GM23338 (cell line): ENCODE measurements around the gene EPHA10. TPM values are rescaled to one million over a fixed set of nuclear protein-coding genes. Genes with fewer than 3 reads are reported as not detected.

Source experiments
- ATAC-seq: fragments of 200-7000 bp; cut with Tn5 transposase; 3 replicates; pipeline ENCODE4 v1.9.1; 2020
- DNase-seq: peaks from one replicate; pipeline ENCODE4 v3.0.0-alpha.2; 2015; ENCODE audit warnings: low spot score
- H2AFZ ChIP-seq: fragments of 200-600 bp; sonication (generic); 2 replicates; pipeline ENCODE4 v1.8.0; 2016; ENCODE audit warnings: antibody characterized with exemption, mild to moderate bottlenecking, moderate library complexity
- H3F3A ChIP-seq: fragments of 200-600 bp; sonication (generic); replicated peaks from 2 replicates; pipeline ENCODE4 v1.8.0; 2017; ENCODE audit warnings: antibody characterized with exemption, mixed run types, low read depth
- H3K27ac ChIP-seq: fragments of 200-600 bp; sonication (generic); 2 replicates; pipeline ENCODE4 v1.6.1; 2016; ENCODE audit warnings: low read depth
- H3K27me3 ChIP-seq: fragments of 200-600 bp; sonication (generic); 2 replicates; pipeline ENCODE4 v1.8.0; 2016; ENCODE audit warnings: mild to moderate bottlenecking, mixed run types, moderate library complexity; ENCODE audit not compliant: insufficient read depth
- H3K36me3 ChIP-seq: fragments of 200-600 bp; sonication (generic); 2 replicates; pipeline ENCODE4 v1.8.0; 2016; ENCODE audit warnings: mild to moderate bottlenecking; ENCODE audit not compliant: insufficient read depth
- H3K4me1 ChIP-seq: fragments of 200-600 bp; sonication (generic); 2 replicates; pipeline ENCODE4 v1.8.0; 2016; ENCODE audit warnings: mild to moderate bottlenecking, moderate library complexity; ENCODE audit not compliant: insufficient read depth
- H3K4me2 ChIP-seq: fragments of 200-600 bp; sonication (generic); 2 replicates; pipeline ENCODE4 v1.7.1; 2017; ENCODE audit warnings: mixed run types
- H3K4me3 ChIP-seq: fragments of 200-600 bp; sonication (generic); 2 replicates; pipeline ENCODE4 v1.6.1; 2016; ENCODE audit warnings: mixed run types
- H3K79me2 ChIP-seq: fragments of 200-600 bp; sonication (generic); replicated peaks from 2 replicates; pipeline ENCODE4 v1.8.0; 2017; ENCODE audit warnings: mild to moderate bottlenecking; ENCODE audit not compliant: insufficient read depth
- H3K9me2 ChIP-seq: fragments of 200-600 bp; sonication (generic); 2 replicates; pipeline ENCODE4 v1.8.0; 2017; ENCODE audit not compliant: insufficient read depth
- H4K20me1 ChIP-seq: fragments of 200-600 bp; sonication (generic); replicated peaks from 2 replicates; pipeline ENCODE4 v1.8.0; 2017; ENCODE audit warnings: mild to moderate bottlenecking; ENCODE audit not compliant: insufficient read depth
- H3K27ac Mint-ChIP-seq: 2 replicates; pipeline ENCODE4 v1.8.0; 2020; ENCODE audit warnings: inconsistent platforms, mild to moderate bottlenecking, moderate library complexity, mixed read lengths
- H3K27me3 Mint-ChIP-seq: 3 replicates; pipeline ENCODE4 v1.8.0; 2022; ENCODE audit warnings: low read depth, mild to moderate bottlenecking, moderate library complexity, mixed read lengths, inconsistent platforms; ENCODE audit not compliant: insufficient read depth, poor library complexity
- H3K36me3 Mint-ChIP-seq: 3 replicates; pipeline ENCODE4 v1.8.0; 2021; ENCODE audit warnings: low read depth, mild to moderate bottlenecking, inconsistent platforms, moderate library complexity, mixed read lengths
- H3K4me1 Mint-ChIP-seq: 3 replicates; pipeline ENCODE4 v1.8.0; 2020; ENCODE audit warnings: mild to moderate bottlenecking, inconsistent platforms, mixed read lengths
- H3K4me3 Mint-ChIP-seq: 3 replicates; pipeline ENCODE4 v1.8.0; 2021; ENCODE audit warnings: moderate library complexity, mild to moderate bottlenecking, inconsistent platforms, mixed read lengths
- H3K9me3 Mint-ChIP-seq: 3 replicates; pipeline ENCODE4 v1.8.0; 2020; ENCODE audit warnings: moderate library complexity, mild to moderate bottlenecking, inconsistent platforms, mixed read lengths
- CREB1 ChIP-seq: fragments of 250-450 bp; sonication (Bioruptor Pico); IDR thresholded peaks from 2 replicates; pipeline ENCODE4 v1.5.0; 2020; ENCODE audit warnings: low read depth, mild to moderate bottlenecking, moderate library complexity
- JUNB ChIP-seq: IDR thresholded peaks from one replicate; pipeline ENCODE4 v1.6.1; 2016; ENCODE audit warnings: antibody characterized with exemption; ENCODE audit not compliant: unreplicated experiment
- NANOG ChIP-seq: IDR thresholded peaks from 2 replicates; pipeline ENCODE4 v1.6.1; 2016; ENCODE audit warnings: antibody characterized with exemption, borderline replicate concordance
- POLR2AphosphoS5 ChIP-seq: IDR thresholded peaks from 2 replicates; pipeline ENCODE4 v1.6.1; 2016; ENCODE audit warnings: antibody characterized with exemption, low read depth
- STAT1 ChIP-seq: IDR thresholded peaks from one replicate; pipeline ENCODE4 v1.6.1; 2016; ENCODE audit warnings: antibody characterized with exemption; ENCODE audit not compliant: unreplicated experiment
- polyA plus RNA-seq: library from polyadenylated mRNA; unstranded; fragments of >200 nt; fragmentation: Nextera tagmentation; extraction: Ambion mirVana; gene quantifications from 2 replicates; pipeline ENCODE4 v1.2.1, GENCODE V29; 2016
- total RNA-seq: library from RNA; depleted of rRNA; stranded (reverse); fragments of >200 nt; shearing (Covaris generic); gene quantifications from 2 replicates; pipeline ENCODE4 v1.2.3, GENCODE V29; 2014
- TF ChIP-seq, protein P1 (sequence below): fragments of 250-450 bp; sonication (Bioruptor Pico); IDR thresholded peaks from 2 replicates; pipeline ENCODE4 v1.5.0; 2020; ENCODE audit warnings: mild to moderate bottlenecking, moderate library complexity
- TF ChIP-seq, protein P2 (sequence below): IDR thresholded peaks from 2 replicates; pipeline ENCODE4 v1.6.1; 2016; ENCODE audit warnings: antibody characterized with exemption

The EPHA10 gene
- total and polyA plus RNA-seq, 2 experiments from 2014 or later, result 0.76 to 2.4 TPM

DNA sequence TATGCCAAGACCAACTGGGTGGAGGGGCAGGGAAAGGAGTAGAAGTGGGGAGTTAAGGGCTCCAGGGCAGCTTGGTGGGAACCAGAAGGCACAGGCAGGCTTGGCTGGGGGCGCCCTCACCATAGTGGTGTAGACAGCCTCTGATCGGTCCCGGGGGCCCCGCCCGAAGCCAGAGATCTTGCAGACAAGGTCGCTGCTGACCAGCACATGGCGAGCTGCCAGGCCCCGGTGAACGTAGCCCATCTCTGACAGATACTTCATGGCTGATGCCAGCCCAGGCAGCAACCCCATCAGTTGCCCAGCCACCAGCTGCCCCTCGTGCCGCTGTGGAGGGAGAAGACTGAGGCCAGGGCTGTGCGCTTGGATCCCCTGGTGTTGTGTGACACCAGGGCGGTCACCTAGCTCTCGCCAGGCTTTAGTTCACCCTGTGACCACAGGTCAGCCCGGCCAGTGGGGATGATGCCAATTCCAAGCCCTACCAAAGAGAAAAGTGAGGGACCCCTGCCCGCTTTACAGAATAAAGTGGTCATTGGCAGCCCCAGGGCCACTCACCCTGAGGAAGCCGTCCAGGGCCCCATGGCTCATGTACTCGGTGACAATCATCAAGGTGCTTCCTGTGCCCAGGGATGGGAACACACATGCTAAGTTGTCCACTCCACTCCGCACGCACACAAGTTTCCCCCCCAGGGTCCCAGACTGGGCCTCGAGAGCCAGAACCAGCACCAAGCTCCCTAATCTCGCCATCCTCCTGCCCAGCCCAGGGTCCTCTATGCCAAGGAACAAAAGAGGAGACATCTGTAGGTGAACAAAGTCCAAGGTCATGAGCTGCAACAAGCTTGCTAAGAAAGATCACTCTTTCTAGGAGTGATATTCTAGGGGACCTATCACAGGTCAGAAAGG is 44.4 kb downstream of the EPHA10 start:
- Mint-ChIP-seq H3K36me3 (no peaks in the 10 kb centered on the region), H3K4me3 (no peak overlapping the region), H3K27me3 (peaks cover 3% of the 10 kb centered on the region), H3K9me3 (no peaks in the 10 kb centered on the region), H3K4me1 (peaks cover 12% of the 10 kb centered on the region; the same call in 1 of the 3 replicates), H3K27ac (no peak overlapping the region)
- Histone ChIP-seq H3F3A (no peaks in the 10 kb centered on the region), H3K36me3 (no peaks in the 10 kb centered on the region), H3K27ac (no peak overlapping the region), H4K20me1 (no peaks in the 10 kb centered on the region), H3K27me3 (no peaks in the 10 kb centered on the region), H3K9me2 (no peaks in the 10 kb centered on the region), H3K4me1 (no peaks in the 10 kb centered on the region; the same call in 1 of the 2 replicates), H3K4me3 (no peak overlapping the region), H3K79me2 (no peaks in the 10 kb centered on the region), H3K4me2 (no peak overlapping the region), H2AFZ (no peak overlapping the region)
- TF ChIP-seq, protein P1, sequence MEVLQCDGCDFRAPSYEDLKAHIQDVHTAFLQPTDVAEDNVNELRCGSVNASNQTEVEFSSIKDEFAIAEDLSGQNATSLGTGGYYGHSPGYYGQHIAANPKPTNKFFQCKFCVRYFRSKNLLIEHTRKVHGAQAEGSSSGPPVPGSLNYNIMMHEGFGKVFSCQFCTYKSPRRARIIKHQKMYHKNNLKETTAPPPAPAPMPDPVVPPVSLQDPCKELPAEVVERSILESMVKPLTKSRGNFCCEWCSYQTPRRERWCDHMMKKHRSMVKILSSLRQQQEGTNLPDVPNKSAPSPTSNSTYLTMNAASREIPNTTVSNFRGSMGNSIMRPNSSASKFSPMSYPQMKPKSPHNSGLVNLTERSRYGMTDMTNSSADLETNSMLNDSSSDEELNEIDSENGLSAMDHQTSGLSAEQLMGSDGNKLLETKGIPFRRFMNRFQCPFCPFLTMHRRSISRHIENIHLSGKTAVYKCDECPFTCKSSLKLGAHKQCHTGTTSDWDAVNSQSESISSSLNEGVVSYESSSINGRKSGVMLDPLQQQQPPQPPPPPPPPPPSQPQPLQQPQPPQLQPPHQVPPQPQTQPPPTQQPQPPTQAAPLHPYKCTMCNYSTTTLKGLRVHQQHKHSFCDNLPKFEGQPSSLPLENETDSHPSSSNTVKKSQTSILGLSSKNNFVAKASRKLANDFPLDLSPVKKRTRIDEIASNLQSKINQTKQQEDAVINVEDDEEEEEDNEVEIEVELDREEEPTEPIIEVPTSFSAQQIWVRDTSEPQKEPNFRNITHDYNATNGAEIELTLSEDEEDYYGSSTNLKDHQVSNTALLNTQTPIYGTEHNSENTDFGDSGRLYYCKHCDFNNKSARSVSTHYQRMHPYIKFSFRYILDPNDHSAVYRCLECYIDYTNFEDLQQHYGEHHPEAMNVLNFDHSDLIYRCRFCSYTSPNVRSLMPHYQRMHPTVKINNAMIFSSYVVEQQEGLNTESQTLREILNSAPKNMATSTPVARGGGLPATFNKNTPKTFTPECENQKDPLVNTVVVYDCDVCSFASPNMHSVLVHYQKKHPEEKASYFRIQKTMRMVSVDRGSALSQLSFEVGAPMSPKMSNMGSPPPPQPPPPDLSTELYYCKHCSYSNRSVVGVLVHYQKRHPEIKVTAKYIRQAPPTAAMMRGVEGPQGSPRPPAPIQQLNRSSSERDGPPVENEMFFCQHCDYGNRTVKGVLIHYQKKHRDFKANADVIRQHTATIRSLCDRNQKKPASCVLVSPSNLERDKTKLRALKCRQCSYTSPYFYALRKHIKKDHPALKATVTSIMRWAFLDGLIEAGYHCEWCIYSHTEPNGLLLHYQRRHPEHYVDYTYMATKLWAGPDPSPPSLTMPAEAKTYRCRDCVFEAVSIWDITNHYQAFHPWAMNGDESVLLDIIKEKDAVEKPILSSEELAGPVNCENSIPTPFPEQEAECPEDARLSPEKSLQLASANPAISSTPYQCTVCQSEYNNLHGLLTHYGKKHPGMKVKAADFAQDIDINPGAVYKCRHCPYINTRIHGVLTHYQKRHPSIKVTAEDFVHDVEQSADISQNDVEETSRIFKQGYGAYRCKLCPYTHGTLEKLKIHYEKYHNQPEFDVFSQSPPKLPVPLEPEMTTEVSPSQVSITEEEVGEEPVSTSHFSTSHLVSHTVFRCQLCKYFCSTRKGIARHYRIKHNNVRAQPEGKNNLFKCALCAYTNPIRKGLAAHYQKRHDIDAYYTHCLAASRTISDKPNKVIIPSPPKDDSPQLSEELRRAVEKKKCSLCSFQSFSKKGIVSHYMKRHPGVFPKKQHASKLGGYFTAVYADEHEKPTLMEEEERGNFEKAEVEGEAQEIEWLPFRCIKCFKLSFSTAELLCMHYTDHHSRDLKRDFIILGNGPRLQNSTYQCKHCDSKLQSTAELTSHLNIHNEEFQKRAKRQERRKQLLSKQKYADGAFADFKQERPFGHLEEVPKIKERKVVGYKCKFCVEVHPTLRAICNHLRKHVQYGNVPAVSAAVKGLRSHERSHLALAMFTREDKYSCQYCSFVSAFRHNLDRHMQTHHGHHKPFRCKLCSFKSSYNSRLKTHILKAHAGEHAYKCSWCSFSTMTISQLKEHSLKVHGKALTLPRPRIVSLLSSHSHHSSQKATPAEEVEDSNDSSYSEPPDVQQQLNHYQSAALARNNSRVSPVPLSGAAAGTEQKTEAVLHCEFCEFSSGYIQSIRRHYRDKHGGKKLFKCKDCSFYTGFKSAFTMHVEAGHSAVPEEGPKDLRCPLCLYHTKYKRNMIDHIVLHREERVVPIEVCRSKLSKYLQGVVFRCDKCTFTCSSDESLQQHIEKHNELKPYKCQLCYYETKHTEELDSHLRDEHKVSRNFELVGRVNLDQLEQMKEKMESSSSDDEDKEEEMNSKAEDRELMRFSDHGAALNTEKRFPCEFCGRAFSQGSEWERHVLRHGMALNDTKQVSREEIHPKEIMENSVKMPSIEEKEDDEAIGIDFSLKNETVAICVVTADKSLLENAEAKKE (CRISPR knock-in tag), result no peak
- TF ChIP-seq NANOG, result no peak
- TF ChIP-seq POLR2AphosphoS5, result no peak
- TF ChIP-seq JUNB, result no peak
- TF ChIP-seq STAT1, result no peak
- no peak for TF ChIP-seq CREB1 (CRISPR knock-in tag)
- TF ChIP-seq, protein P2, sequence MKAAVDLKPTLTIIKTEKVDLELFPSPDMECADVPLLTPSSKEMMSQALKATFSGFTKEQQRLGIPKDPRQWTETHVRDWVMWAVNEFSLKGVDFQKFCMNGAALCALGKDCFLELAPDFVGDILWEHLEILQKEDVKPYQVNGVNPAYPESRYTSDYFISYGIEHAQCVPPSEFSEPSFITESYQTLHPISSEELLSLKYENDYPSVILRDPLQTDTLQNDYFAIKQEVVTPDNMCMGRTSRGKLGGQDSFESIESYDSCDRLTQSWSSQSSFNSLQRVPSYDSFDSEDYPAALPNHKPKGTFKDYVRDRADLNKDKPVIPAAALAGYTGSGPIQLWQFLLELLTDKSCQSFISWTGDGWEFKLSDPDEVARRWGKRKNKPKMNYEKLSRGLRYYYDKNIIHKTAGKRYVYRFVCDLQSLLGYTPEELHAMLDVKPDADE, result no peak
- ATAC-seq (no peak), DNase-seq (no peak)
